Subcutaneous adipose tissue (tissue), 4 donors: ENCODE measurements around the gene ZNHIT6. TPM values are rescaled to one million over a fixed set of nuclear protein-coding genes. Genes with fewer than 3 reads are reported as not detected.

Experiments used
- CTCF ChIP-seq: fragments of 450-650 bp; IDR thresholded peaks from one replicate; pipeline ENCODE4 v1.5.1; 2016; ENCODE audit warnings: low read depth, mild to moderate bottlenecking, control low read depth, antibody characterized with exemption, moderate library complexity
- total RNA-seq, 4 donors: library from RNA; depleted of rRNA; stranded (reverse); fragments of >200 nt; gene quantifications; one replicate each; pipeline ENCODE4 v1.1.0, GENCODE V29; 2016

The ZNHIT6 gene
- total RNA-seq, 4 donors from 2014 or later: 10.4 to 20.4 (median 10.9) TPM

- TF ChIP-seq CTCF: no peak
Observed at GRCh38 chr1:85663382-85663781, 44.9 kb downstream of the ZNHIT6 start.

- no peak for TF ChIP-seq CTCF
Observed at GRCh38 chr1:85661767-85662166, 46.5 kb downstream of the ZNHIT6 start.

- no peak for TF ChIP-seq CTCF
Observed at GRCh38 chr1:85660541-85660940, 47.7 kb downstream of the ZNHIT6 start.

GRCh38 chr1:85659174-85659573 is 49.1 kb downstream of the ZNHIT6 start:
- no peak for TF ChIP-seq CTCF

- TF ChIP-seq CTCF: no peak
Observed at GRCh38 chr1:85656948-85657347, 51.3 kb downstream of the ZNHIT6 start.

GRCh38 chr1:85656256-85656655 is 52.0 kb downstream of the ZNHIT6 start:
- TF ChIP-seq CTCF: no peak

GRCh38 chr1:85655315-85655714 is 52.9 kb downstream of the ZNHIT6 start:
- TF ChIP-seq CTCF: no peak
